Measurements from ENCODE around the gene THAP3. TPM values are rescaled to one million over a fixed set of nuclear protein-coding genes. Genes with fewer than 3 reads are reported as not detected.
A peak's percentile ranks its signal among the peaks of the same experiment; 100 is the strongest.

Gene THAP3
- polyA plus RNA-seq, 1 donor from 2014 or later = 51.5 TPM

DNA sequence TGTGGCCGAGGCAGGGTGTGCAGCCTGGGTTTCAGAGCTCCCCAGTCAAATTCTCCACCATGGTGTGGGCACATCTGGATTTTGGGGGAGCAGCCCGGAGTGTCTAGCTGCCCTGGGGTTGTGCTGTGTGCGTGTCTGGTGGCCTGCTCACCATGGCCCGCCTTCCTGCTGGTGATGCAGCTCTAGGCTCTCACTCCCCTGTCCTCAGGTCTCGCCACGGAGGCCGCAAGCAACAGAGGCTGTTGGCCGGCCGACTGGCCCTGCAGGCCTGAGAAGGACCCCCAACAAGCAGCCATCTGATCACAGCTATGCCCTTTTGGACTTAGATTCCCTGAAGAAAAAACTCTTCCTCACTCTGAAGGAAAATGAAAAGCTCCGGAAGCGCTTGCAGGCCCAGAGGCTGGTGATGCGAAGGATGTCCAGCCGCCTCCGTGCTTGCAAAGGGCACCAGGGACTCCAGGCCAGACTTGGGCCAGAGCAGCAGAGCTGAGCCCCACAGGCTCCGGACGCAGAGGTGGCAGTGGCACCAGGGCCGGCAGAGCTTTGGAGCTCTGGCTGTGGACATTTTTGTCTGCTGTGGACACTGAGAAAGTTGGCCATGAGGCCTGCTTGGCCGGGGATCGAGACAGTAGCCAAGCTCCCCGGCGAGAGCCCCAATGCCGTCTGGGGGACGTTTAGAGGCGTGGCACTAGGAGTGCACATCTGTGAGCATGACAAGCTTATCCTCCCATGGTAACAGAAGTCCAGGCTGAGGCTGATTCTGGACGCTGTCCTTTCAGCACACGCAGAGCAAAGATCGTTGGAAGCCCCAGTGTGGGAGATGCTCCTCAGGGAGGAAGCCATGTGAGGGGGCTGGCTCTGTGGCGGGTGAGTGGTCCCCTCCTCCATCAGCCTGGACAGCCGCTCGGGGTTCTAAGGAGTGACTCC lies 8.2 kb downstream of the THAP3 start:
- no peaks in the 10 kb centered on the region for H3K79me2 ChIP-seq (replicated peaks; ENCODE audit: insufficient read depth, low read length)
- H3K27me3 ChIP-seq (ENCODE audit: insufficient read depth, low read depth, low read length) = no peaks in the 10 kb centered on the region

DNA sequence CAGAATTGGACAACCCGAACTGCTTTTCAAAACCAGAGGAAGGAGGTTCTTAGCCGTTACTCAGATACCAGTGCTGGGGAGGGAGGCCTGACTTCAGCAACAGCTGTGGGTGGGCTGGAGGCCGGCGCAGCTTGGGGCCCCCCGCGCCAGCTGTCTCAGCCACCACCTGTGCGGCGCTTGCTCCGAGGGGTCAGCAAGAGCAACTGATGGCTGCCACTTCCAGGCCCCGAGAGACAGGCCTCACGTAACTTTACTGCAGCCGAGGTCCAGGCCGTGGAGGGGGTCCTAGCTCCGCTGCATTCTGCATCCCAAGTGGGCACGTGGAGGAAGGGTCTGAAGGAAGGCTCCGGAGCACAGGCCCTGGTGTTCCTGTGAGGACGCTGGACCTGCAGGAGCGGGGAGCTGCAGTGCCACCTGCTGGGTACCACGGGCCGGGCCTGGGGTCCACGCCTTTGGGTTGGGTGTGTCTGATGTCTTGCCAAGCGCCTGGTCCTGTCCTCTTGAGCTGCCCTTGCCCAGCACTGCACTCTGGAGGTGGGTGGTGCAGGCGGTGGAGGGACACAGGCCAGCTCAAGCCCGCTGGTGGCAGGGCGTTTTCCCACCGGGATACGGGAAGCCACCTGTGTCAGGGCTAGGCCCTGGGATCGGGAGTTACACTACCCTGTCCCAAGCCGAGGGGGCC lies 9.8 kb downstream of the THAP3 start:
- Histone ChIP-seq H3K9ac (ENCODE audit: low read length) (no peak overlapping the region), H3K4me2 (ENCODE audit: low read length) (no peak overlapping the region), H3K9me2 (ENCODE audit: insufficient read depth, low read length) (no peaks in the 10 kb centered on the region), H3K36me3 (ENCODE audit: insufficient read depth, low read length) (no peaks in the 10 kb centered on the region), H3K4me3 (ENCODE audit: low read length) (no peak overlapping the region), H3K27ac (ENCODE audit: low read length) (no peak overlapping the region), H3K9me3 (ENCODE audit: low read length) (no peaks in the 10 kb centered on the region), H2AFZ (ENCODE audit: low read depth, low read length) (no peak overlapping the region), H3K79me2 (replicated peaks; ENCODE audit: insufficient read depth, low read length) (no peaks in the 10 kb centered on the region), H3K27me3 (ENCODE audit: insufficient read depth, low read depth, low read length) (no peaks in the 10 kb centered on the region), H3F3A (ENCODE audit: insufficient read depth, low read length, poor library complexity, severe bottlenecking) (no peaks in the 10 kb centered on the region), H4K20me1 (ENCODE audit: insufficient read depth) (no peaks in the 10 kb centered on the region)
- TF ChIP-seq, protein P1, sequence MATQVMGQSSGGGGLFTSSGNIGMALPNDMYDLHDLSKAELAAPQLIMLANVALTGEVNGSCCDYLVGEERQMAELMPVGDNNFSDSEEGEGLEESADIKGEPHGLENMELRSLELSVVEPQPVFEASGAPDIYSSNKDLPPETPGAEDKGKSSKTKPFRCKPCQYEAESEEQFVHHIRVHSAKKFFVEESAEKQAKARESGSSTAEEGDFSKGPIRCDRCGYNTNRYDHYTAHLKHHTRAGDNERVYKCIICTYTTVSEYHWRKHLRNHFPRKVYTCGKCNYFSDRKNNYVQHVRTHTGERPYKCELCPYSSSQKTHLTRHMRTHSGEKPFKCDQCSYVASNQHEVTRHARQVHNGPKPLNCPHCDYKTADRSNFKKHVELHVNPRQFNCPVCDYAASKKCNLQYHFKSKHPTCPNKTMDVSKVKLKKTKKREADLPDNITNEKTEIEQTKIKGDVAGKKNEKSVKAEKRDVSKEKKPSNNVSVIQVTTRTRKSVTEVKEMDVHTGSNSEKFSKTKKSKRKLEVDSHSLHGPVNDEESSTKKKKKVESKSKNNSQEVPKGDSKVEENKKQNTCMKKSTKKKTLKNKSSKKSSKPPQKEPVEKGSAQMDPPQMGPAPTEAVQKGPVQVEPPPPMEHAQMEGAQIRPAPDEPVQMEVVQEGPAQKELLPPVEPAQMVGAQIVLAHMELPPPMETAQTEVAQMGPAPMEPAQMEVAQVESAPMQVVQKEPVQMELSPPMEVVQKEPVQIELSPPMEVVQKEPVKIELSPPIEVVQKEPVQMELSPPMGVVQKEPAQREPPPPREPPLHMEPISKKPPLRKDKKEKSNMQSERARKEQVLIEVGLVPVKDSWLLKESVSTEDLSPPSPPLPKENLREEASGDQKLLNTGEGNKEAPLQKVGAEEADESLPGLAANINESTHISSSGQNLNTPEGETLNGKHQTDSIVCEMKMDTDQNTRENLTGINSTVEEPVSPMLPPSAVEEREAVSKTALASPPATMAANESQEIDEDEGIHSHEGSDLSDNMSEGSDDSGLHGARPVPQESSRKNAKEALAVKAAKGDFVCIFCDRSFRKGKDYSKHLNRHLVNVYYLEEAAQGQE (IDR thresholded peaks at IDR 0.05; ENCODE audit: borderline replicate concordance) = no peak
- TF ChIP-seq, protein P2, sequence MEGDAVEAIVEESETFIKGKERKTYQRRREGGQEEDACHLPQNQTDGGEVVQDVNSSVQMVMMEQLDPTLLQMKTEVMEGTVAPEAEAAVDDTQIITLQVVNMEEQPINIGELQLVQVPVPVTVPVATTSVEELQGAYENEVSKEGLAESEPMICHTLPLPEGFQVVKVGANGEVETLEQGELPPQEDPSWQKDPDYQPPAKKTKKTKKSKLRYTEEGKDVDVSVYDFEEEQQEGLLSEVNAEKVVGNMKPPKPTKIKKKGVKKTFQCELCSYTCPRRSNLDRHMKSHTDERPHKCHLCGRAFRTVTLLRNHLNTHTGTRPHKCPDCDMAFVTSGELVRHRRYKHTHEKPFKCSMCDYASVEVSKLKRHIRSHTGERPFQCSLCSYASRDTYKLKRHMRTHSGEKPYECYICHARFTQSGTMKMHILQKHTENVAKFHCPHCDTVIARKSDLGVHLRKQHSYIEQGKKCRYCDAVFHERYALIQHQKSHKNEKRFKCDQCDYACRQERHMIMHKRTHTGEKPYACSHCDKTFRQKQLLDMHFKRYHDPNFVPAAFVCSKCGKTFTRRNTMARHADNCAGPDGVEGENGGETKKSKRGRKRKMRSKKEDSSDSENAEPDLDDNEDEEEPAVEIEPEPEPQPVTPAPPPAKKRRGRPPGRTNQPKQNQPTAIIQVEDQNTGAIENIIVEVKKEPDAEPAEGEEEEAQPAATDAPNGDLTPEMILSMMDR (IDR thresholded peaks at IDR 0.05; ENCODE audit: poor library complexity, severe bottlenecking) = peak; percentile 28

More for the DNA sequence above, 8.2 kb downstream of the THAP3 start:
- Histone ChIP-seq H3F3A (ENCODE audit: insufficient read depth, low read length, poor library complexity, severe bottlenecking) (no peaks in the 10 kb centered on the region), H3K27ac (ENCODE audit: low read length) (no peak overlapping the region), H2AFZ (ENCODE audit: low read depth, low read length) (no peak overlapping the region), H3K4me3 (ENCODE audit: low read length) (no peak overlapping the region), H3K9me2 (ENCODE audit: insufficient read depth, low read length) (no peaks in the 10 kb centered on the region), H3K4me2 (ENCODE audit: low read length) (no peak overlapping the region), H3K9me3 (ENCODE audit: low read length) (no peaks in the 10 kb centered on the region), H3K9ac (ENCODE audit: low read length) (no peak overlapping the region), H3K36me3 (ENCODE audit: insufficient read depth, low read length) (no peaks in the 10 kb centered on the region), H4K20me1 (ENCODE audit: insufficient read depth) (no peaks in the 10 kb centered on the region)
- no peak for TF ChIP-seq POLR2AphosphoS5 (IDR thresholded peaks at IDR 0.05)
- no peak for TF ChIP-seq SMC3 (conservative IDR thresholded peaks at IDR 0.05; ENCODE audit: poor library complexity)
- no peak for TF ChIP-seq EP300 (conservative IDR thresholded peaks at IDR 0.05; ENCODE audit: poor library complexity, severe bottlenecking)
- TF ChIP-seq TAF1 (IDR thresholded peaks at IDR 0.05; ENCODE audit: low read depth) = no peak
- TF ChIP-seq MXI1 (conservative IDR thresholded peaks at IDR 0.05; ENCODE audit: poor library complexity, severe bottlenecking) = no peak
- no peak for TF ChIP-seq RAD21 (conservative IDR thresholded peaks at IDR 0.05)
- no peak for TF ChIP-seq EZH2 (IDR thresholded peaks at IDR 0.05; ENCODE audit: borderline replicate concordance, insufficient read depth, low read length, poor library complexity, severe bottlenecking)
- TF ChIP-seq, protein P2 (IDR thresholded peaks at IDR 0.05; ENCODE audit: poor library complexity, severe bottlenecking) = no peak
